GM12878 (cell line): ENCODE results near the gene KDM6B. TPM values are rescaled to one million over a fixed set of nuclear protein-coding genes. Genes with fewer than 3 reads are reported as not detected.

Source experiments
- ATF3 ChIP-seq: IDR thresholded peaks from 2 replicates; pipeline ENCODE4 v1.6.1; 2011; ENCODE audit warnings: low read depth, mild to moderate bottlenecking, low read length, moderate library complexity, borderline replicate concordance; ENCODE audit errors: extremely low read depth
- CBX3 ChIP-seq: fragments of 200-600 bp; sonication (generic); IDR thresholded peaks from 2 replicates; pipeline ENCODE4 v1.6.1; 2016; ENCODE audit warnings: low read depth, borderline replicate concordance
- CEBPZ ChIP-seq: fragments of 150-350 bp; IDR thresholded peaks from 2 replicates; pipeline ENCODE4 v1.6.1; 2016; ENCODE audit warnings: low read depth, low read length
- CREB1 ChIP-seq: IDR thresholded peaks from 2 replicates; pipeline ENCODE4 v1.6.1; 2012; ENCODE audit warnings: low read depth, mild to moderate bottlenecking, inconsistent platforms
- HCFC1 ChIP-seq: fragments of 150-350 bp; IDR thresholded peaks from 2 replicates; pipeline ENCODE4 v1.6.1; 2014; ENCODE audit warnings: low read length
- KDM1A ChIP-seq: fragments of 200-600 bp; sonication (generic); IDR thresholded peaks from 2 replicates; pipeline ENCODE4 v1.6.1; 2016; ENCODE audit warnings: borderline replicate concordance
- MEF2A ChIP-seq: IDR thresholded peaks from 2 replicates; pipeline ENCODE4 v1.6.1; 2011; ENCODE audit warnings: low read depth, mild to moderate bottlenecking, low read length, moderate library complexity; ENCODE audit not compliant: insufficient read depth
- NBN ChIP-seq: fragments of 450-650 bp; IDR thresholded peaks from 2 replicates; pipeline ENCODE4 v1.6.1; 2016
- PAX8 ChIP-seq: fragments of 450-650 bp; IDR thresholded peaks from 2 replicates; pipeline ENCODE4 v1.6.1; 2017; ENCODE audit warnings: mild to moderate bottlenecking, moderate library complexity
- PBX3 ChIP-seq: IDR thresholded peaks from 2 replicates; pipeline ENCODE4 v1.6.1; 2011; ENCODE audit warnings: mild to moderate bottlenecking, low read depth, low read length, moderate library complexity; ENCODE audit not compliant: insufficient replicate concordance
- PKNOX1 ChIP-seq: fragments of 450-650 bp; IDR thresholded peaks from 2 replicates; pipeline ENCODE4 v1.6.1; 2016; ENCODE audit warnings: mild to moderate bottlenecking
- POLR2AphosphoS2 ChIP-seq: IDR thresholded peaks from 2 replicates; pipeline ENCODE4 v1.6.1; 2011; ENCODE audit warnings: low read depth, mild to moderate bottlenecking, low read length, improper control_type of control experiment, moderate library complexity
- RAD21 ChIP-seq: IDR thresholded peaks from 2 replicates; pipeline ENCODE4 v1.6.1; 2011; ENCODE audit warnings: mild to moderate bottlenecking, low read depth, low read length, moderate library complexity; ENCODE audit not compliant: insufficient read depth
- RB1 ChIP-seq: fragments of 450-650 bp; formaldehyde crosslinking; IDR thresholded peaks from 2 replicates; pipeline ENCODE4 v1.6.1; 2017; ENCODE audit warnings: mild to moderate bottlenecking, borderline replicate concordance
- REST ChIP-seq: IDR thresholded peaks from 2 replicates; pipeline ENCODE4 v1.6.1; 2012; ENCODE audit warnings: mild to moderate bottlenecking, low read depth, low read length
- SIN3A ChIP-seq: IDR thresholded peaks from 2 replicates; pipeline ENCODE4 v1.6.1; 2012; ENCODE audit warnings: low read depth, low read length, improper control_type of control experiment
- SMAD1 ChIP-seq: fragments of 450-650 bp; IDR thresholded peaks from 2 replicates; pipeline ENCODE4 v1.6.1; 2018; ENCODE audit warnings: mild to moderate bottlenecking, low read depth; ENCODE audit not compliant: partially characterized antibody
- ZBED1 ChIP-seq: IDR thresholded peaks from 2 replicates; pipeline ENCODE4 v1.6.1; 2016; ENCODE audit warnings: borderline replicate concordance
- ZNF24 ChIP-seq: fragments of 450-650 bp; IDR thresholded peaks from 2 replicates; pipeline ENCODE4 v1.6.1; 2017; ENCODE audit warnings: antibody characterized with exemption, mild to moderate bottlenecking
- ZNF384 ChIP-seq: IDR thresholded peaks from 2 replicates; pipeline ENCODE4 v1.6.1; 2012; ENCODE audit warnings: low read depth, mild to moderate bottlenecking, low read length, improper control_type of control experiment, borderline replicate concordance
- ZNF622 ChIP-seq: fragments of 450-650 bp; IDR thresholded peaks from 2 replicates; pipeline ENCODE4 v1.6.1; 2017; ENCODE audit warnings: mild to moderate bottlenecking, inconsistent platforms
- polyA plus RNA-seq, 11 experiments: library from polyadenylated mRNA; depleted of rRNA in 4 of 11; unstranded in 6 of 11; stranded (reverse) in 5 of 11; fragments of >200 nt; fragmentation: Nextera tagmentation in 4 of 11; fragmentation: Illumina TruSeq in 1 of 11; extraction: Ambion mirVana in 4 of 11; extraction: Trizol in 1 of 11; gene quantifications; 1 replicate in 1 of 11; 2 replicates in 10 of 11; pipeline versions ENCODE4 v1.2.1 to v1.2.3, GENCODE V29; 2011 to 2016; ENCODE audit warnings: inconsistent platforms in 2 of 11, missing spikeins in 2 of 11, low read depth in 1 of 11
- total RNA-seq, 4 experiments: library from RNA; depleted of rRNA in 3 of 4; stranded (reverse); fragments of >200 nt in 3 of 4; fragmentation: Illumina TruSeq in 1 of 4; extraction: Trizol in 1 of 4; gene quantifications; 2 replicates each; pipeline versions ENCODE4 v1.2.1 to v1.2.3, GENCODE V29; 2013 to 2021

Gene KDM6B
- total and polyA plus RNA-seq, 10 of the 15 experiments (the other 5 are each of a cell fraction or from before 2014, with no cell fraction given): 0.05 to 33.5 (median 2.3) TPM

- TF ChIP-seq PBX3: peak; percentile 23
- no peak for TF ChIP-seq PAX8
- TF ChIP-seq MEF2A: no peak
- TF ChIP-seq HCFC1: no peak
- TF ChIP-seq POLR2AphosphoS2: peak; percentile 31; the same call in 1 of the 2 replicates
- no peak for TF ChIP-seq ZNF24
- 0 out of 2 replicates have a peak, but pooled peaks have one; percentile 4 for TF ChIP-seq PKNOX1
- TF ChIP-seq NBN: peak; percentile 88
- no peak for TF ChIP-seq SMAD1
- no peak for TF ChIP-seq ZNF622
- no peak for TF ChIP-seq CEBPZ
- TF ChIP-seq REST: no peak
- TF ChIP-seq RB1: no peak
- no peak for TF ChIP-seq ZNF384
- no peak for TF ChIP-seq CREB1
- peak; percentile 90; the same call in 1 of the 2 replicates for TF ChIP-seq SIN3A
- no peak for TF ChIP-seq RAD21
- no peak for TF ChIP-seq CBX3
- no peak for TF ChIP-seq ATF3
- TF ChIP-seq KDM1A: no peak
- no peak for TF ChIP-seq ZBED1
Observed at GRCh38 chr17:7843536-7844291, 9.7 kb downstream of the KDM6B start (continued).
